ENCODE measurements around the gene PHOSPHO1. TPM values are rescaled to one million over a fixed set of nuclear protein-coding genes. Genes with fewer than 3 reads are reported as not detected.
"Not testable (repeated sequence)": the region's sequence is repeated elsewhere in the genome, so short reads cannot be mapped to it uniquely, and the experiment has no call there.

The PHOSPHO1 gene
- total RNA-seq, 1 donor from 2014 or later: not detected

- H3K4me1 Mint-ChIP-seq: peaks cover 38% of the 10 kb centered on the region
- H3K4me3 Mint-ChIP-seq: peak overlapping the region; percentile 92
- peak overlapping the region; percentile 97 for H3K27ac Mint-ChIP-seq
- H3K27me3 Mint-ChIP-seq: peaks cover 2% of the 10 kb centered on the region
- ATAC-seq (ENCODE audit: low read depth) (peak; percentile 40), DNase-seq (peak; percentile 96)
- peaks cover 15% of the 10 kb centered on the region for H3K36me3 Mint-ChIP-seq (ENCODE audit: low read depth)
- intact Hi-C loops (cut with micrococcal nuclease): loop anchor here (1.0 to 10.0 kb wide), 12 partner anchors 12 to 1987 kb away; partner anchors contain the start of genes ABI3, ATP5MC1, GNGT2 and KAT7
- TF ChIP-seq CTCF (IDR thresholded peaks at IDR 0.05): no peak
- ChIA-PET CTCF (interaction anchor here (1.3 to 6.2 kb wide), 6 partner anchors 11 to 169 kb away, joined by 3 to 91 read pairs (median 24); no protein-coding TSS in a partner anchor), POLR2A (interaction anchor here (0.5 to 5.8 kb wide), 17 partner anchors 9 to 1087 kb away, joined by 3 to 259 read pairs (median 4); partner anchors contain the start of genes ABI3, ATP5MC1, GNGT2 and PHB1)
- no peaks in the 10 kb centered on the region for H3K9me3 Mint-ChIP-seq
These were observed 38.5 kb downstream of the PHOSPHO1 start for GRCh38 chr17:49191917-49192741.

- H3K9me3 Mint-ChIP-seq: no peaks in the 10 kb centered on the region
- H3K27me3 Mint-ChIP-seq: peaks cover 2% of the 10 kb centered on the region
- no peak for TF ChIP-seq CTCF (IDR thresholded peaks at IDR 0.05)
- ChIA-PET CTCF (interaction anchor here (1.3 to 6.2 kb wide), 6 partner anchors 11 to 170 kb away, joined by 3 to 91 read pairs (median 24); no protein-coding TSS in a partner anchor), POLR2A (interaction anchor here (0.8 to 5.8 kb wide), 10 partner anchors 10 to 247 kb away, joined by 3 to 259 read pairs (median 6); partner anchors contain the start of genes ABI3, GNGT2, PHB1 and PHOSPHO1)
- intact Hi-C loops (cut with micrococcal nuclease): loop anchor here (5.0 to 10.0 kb wide), 6 partner anchors 151 to 1987 kb away; partner anchors contain the start of genes KAT7, MYL4 and NFE2L1
- ATAC-seq (ENCODE audit: low read depth) (peak; percentile 0), DNase-seq (no peak)
- peaks cover 15% of the 10 kb centered on the region for H3K36me3 Mint-ChIP-seq (ENCODE audit: low read depth)
- peaks cover 37% of the 10 kb centered on the region for H3K4me1 Mint-ChIP-seq
- peak overlapping the region; percentile 97 for H3K27ac Mint-ChIP-seq
- H3K4me3 Mint-ChIP-seq: peak overlapping the region; percentile 92
These were observed 39.1 kb downstream of the PHOSPHO1 start for GRCh38 chr17:49191409-49191916.

GRCh38 chr17:49190932-49191331, 39.7 kb downstream of the PHOSPHO1 start:
- TF ChIP-seq CTCF (IDR thresholded peaks at IDR 0.05): no peak
- peaks cover 2% of the 10 kb centered on the region for H3K27me3 Mint-ChIP-seq
- H3K4me3 Mint-ChIP-seq: no peak overlapping the region
- peak overlapping the region; percentile 36 for H3K27ac Mint-ChIP-seq
- ChIA-PET CTCF (interaction anchor here (1.4 to 6.2 kb wide), 4 partner anchors 10 to 39 kb away, joined by 6 to 91 read pairs (median 42); no protein-coding TSS in a partner anchor), POLR2A (interaction anchor here (0.9 to 5.8 kb wide), 5 partner anchors 10 to 172 kb away, joined by 3 to 259 read pairs (median 8); partner anchors contain the start of genes ABI3, GNGT2 and PHOSPHO1)
- H3K36me3 Mint-ChIP-seq (ENCODE audit: low read depth): peaks cover 15% of the 10 kb centered on the region
- H3K4me1 Mint-ChIP-seq: peaks cover 34% of the 10 kb centered on the region
- peaks cover 2% of the 10 kb centered on the region for H3K9me3 Mint-ChIP-seq
- DNase-seq (no peak), ATAC-seq (ENCODE audit: low read depth) (no peak)
- intact Hi-C loops (cut with micrococcal nuclease): loop anchor here (5.0 to 10.0 kb wide), 6 partner anchors 151 to 1986 kb away; partner anchors contain the start of genes KAT7, MYL4 and NFE2L1

GRCh38 chr17:49187301-49187700, 43.3 kb downstream of the PHOSPHO1 start:
- no peak for ATAC-seq (ENCODE audit: low read depth)
- Mint-ChIP-seq H3K4me3 (no peak overlapping the region), H3K4me1 (peaks cover 5% of the 10 kb centered on the region), H3K27me3 (no peaks in the 10 kb centered on the region), H3K9me3 (peaks cover 6% of the 10 kb centered on the region), H3K27ac (no peak overlapping the region), H3K36me3 (ENCODE audit: low read depth) (peaks cover 7% of the 10 kb centered on the region)
- DNase-seq: no peak
- POLR2A ChIA-PET: no interaction called here
- intact Hi-C loops (cut with micrococcal nuclease): no loop called here
- TF ChIP-seq CTCF (IDR thresholded peaks at IDR 0.05): no peak
- CTCF ChIA-PET: interaction anchor here (0.6 kb wide), 1 partner anchor 41 kb away, joined by 3 read pairs; no protein-coding TSS in a partner anchor

- ATAC-seq (ENCODE audit: low read depth); H3K36me3 Mint-ChIP-seq (ENCODE audit: low read depth); intact Hi-C loops (cut with micrococcal nuclease); H3K9me3 Mint-ChIP-seq; H3K4me3 Mint-ChIP-seq; H3K27ac Mint-ChIP-seq; DNase-seq; H3K27me3 Mint-ChIP-seq; H3K4me1 Mint-ChIP-seq; POLR2A ChIA-PET: not testable (repeated sequence)
- CTCF ChIA-PET: interaction anchor here (1.5 kb wide), 1 partner anchor 41 kb away, joined by 6 read pairs; no protein-coding TSS in a partner anchor
These were observed 45.2 kb downstream of the PHOSPHO1 start for GRCh38 chr17:49185381-49185780.

GRCh38 chr17:49184522-49184921, 46.1 kb downstream of the PHOSPHO1 start:
- intact Hi-C loops (cut with micrococcal nuclease); H3K4me3 Mint-ChIP-seq; POLR2A ChIA-PET; CTCF ChIA-PET; ATAC-seq (ENCODE audit: low read depth); H3K9me3 Mint-ChIP-seq; H3K27ac Mint-ChIP-seq; H3K27me3 Mint-ChIP-seq; H3K4me1 Mint-ChIP-seq; H3K36me3 Mint-ChIP-seq (ENCODE audit: low read depth); DNase-seq: not testable (repeated sequence)
